HepG2 (cell line): Measurements from ENCODE around the gene PSMG1. TPM values are rescaled to one million over a fixed set of nuclear protein-coding genes. Genes with fewer than 3 reads are reported as not detected.

ENCODE experiments used
- FOSL2 ChIP-seq: sonication (generic); formaldehyde crosslinking; IDR thresholded peaks from 2 replicates; pipeline ENCODE4 v1.4.0; 2020; ENCODE audit warnings: missing genetic modification reagents
- NR2F6 ChIP-seq, 2 experiments: IDR thresholded peaks; 2 replicates each; pipeline ENCODE4 v1.6.1; 2016; ENCODE audit warnings: antibody characterized with exemption in 1 of 2, mild to moderate bottlenecking in 1 of 2
- PPARG ChIP-seq: conservative IDR thresholded peaks from 2 replicates; pipeline ENCODE4 v1.6.1; 2016; ENCODE audit warnings: missing biosample characterization, missing genetic modification reagents
- RAD21 ChIP-seq: fragments of 450-650 bp; formaldehyde crosslinking; IDR thresholded peaks from 2 replicates; pipeline ENCODE4 v1.5.0; 2020; ENCODE audit warnings: mild to moderate bottlenecking
- RXRB ChIP-seq: IDR thresholded peaks from 2 replicates; pipeline ENCODE4 v1.6.1; 2016; ENCODE audit warnings: borderline replicate concordance, missing genetic modification reagents, missing compliant biosample characterization
- SALL1 ChIP-seq: sonication (generic); formaldehyde crosslinking; IDR thresholded peaks from 2 replicates; pipeline ENCODE4 v1.8.0; 2022; ENCODE audit warnings: mild to moderate bottlenecking, missing genetic modification reagents
- SMC3 ChIP-seq: IDR thresholded peaks from 2 replicates; pipeline ENCODE4 v1.6.1; 2011; ENCODE audit warnings: low read length, improper control_type of control experiment
- SMYD3 ChIP-seq: sonication (generic); formaldehyde crosslinking; IDR thresholded peaks from 2 replicates; pipeline ENCODE4 v1.8.1; 2023; ENCODE audit warnings: mild to moderate bottlenecking, missing genetic modification reagents
- YEATS2 ChIP-seq: sonication (generic); formaldehyde crosslinking; IDR thresholded peaks from 2 replicates; pipeline ENCODE4 v1.4.0; 2020; ENCODE audit warnings: missing genetic modification reagents, borderline replicate concordance
- ZNF331 ChIP-seq: sonication (generic); formaldehyde crosslinking; IDR thresholded peaks from 2 replicates; pipeline ENCODE4 v1.4.0; 2020; ENCODE audit warnings: missing genetic modification reagents
- polyA plus RNA-seq, 8 experiments: library from polyadenylated mRNA; depleted of rRNA in 3 of 8; stranded (reverse) in 7 of 8; unstranded in 1 of 8; fragments of >200 nt; fragmentation: Illumina TruSeq in 4 of 8; extraction: Trizol in 4 of 8; gene quantifications; 2 replicates each; pipeline versions ENCODE4 v1.2.1 to v1.2.3, GENCODE V29; 2011 to 2016; ENCODE audit warnings: low read depth in 4 of 8, missing spikeins in 1 of 8, mixed read lengths in 1 of 8; ENCODE audit not compliant: insufficient read depth in 1 of 8
- total RNA-seq, 5 experiments: library from RNA; depleted of rRNA; stranded (reverse); fragments of >200 nt; fragmentation: Illumina TruSeq; extraction: Trizol; gene quantifications; 2 replicates each; pipeline ENCODE4 v1.2.3, GENCODE V29; 2016; ENCODE audit warnings: low read depth in 1 of 5
- TF ChIP-seq, protein P1 (sequence below): fragments of 450-650 bp; IDR thresholded peaks from 2 replicates; pipeline ENCODE4 v1.6.1; 2017
- TF ChIP-seq, protein P2 (sequence below): IDR thresholded peaks from 2 replicates; pipeline ENCODE4 v1.6.1; 2016; ENCODE audit warnings: control low read depth
- TF ChIP-seq, protein P3 (sequence below): sonication (generic); formaldehyde crosslinking; IDR thresholded peaks from 2 replicates; pipeline ENCODE4 v1.4.0; 2020; ENCODE audit warnings: missing genetic modification reagents, mild to moderate bottlenecking, borderline replicate concordance
- TF ChIP-seq, protein P4 (sequence below): IDR thresholded peaks from 2 replicates; pipeline ENCODE4 v1.4.0; 2020; ENCODE audit warnings: mild to moderate bottlenecking, missing genetic modification reagents
- TF ChIP-seq, protein P5 (sequence below): IDR thresholded peaks from 2 replicates; pipeline ENCODE4 v1.6.1; 2016; ENCODE audit warnings: missing genetic modification reagents, missing compliant biosample characterization
- TF ChIP-seq, protein P6 (sequence below): IDR thresholded peaks from 2 replicates; pipeline ENCODE4 v1.6.1; 2016; ENCODE audit warnings: low read depth

The PSMG1 gene
- total and polyA plus RNA-seq, 2 of the 13 experiments (the other 11 are each of a cell fraction or from before 2014, with no cell fraction given), result 63.6 to 173 TPM

DNA sequence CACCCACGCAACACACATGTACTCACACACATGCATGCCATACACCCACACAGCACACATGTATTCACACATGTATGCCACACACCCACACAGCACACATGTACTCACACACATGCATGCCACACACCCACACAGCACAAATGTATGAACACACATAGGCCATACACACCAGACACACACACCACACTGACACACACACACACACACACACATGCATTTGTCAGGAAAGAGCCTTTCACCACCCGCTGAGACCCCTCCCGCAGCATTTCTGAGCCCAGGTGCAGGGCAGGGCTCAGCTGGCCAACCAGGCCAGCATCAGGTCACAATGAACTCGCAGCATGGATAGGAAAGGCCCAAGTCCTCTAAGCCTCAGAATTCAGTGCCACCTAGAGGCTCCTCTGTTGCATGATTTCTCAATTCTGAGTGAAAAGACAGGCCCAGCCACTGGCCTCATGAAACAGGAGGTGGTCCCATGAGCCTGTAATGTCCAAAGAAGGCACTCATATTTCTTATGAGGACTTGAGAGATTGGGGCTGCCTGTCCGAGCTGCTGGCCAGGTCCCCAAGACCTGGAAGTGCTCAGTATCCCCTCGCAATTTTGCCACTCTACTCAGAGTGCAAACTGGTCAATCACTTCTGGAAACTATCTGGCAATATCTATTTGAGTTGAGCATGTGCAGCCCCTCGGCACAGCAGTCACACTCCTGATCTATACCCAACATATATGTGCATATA lies 57.3 kb downstream of the PSMG1 start (continued):
- peak; percentile 59; the same call in 1 of the 2 replicates for TF ChIP-seq RXRB (CRISPR knock-in tag)
- TF ChIP-seq NR2F6 (IDR thresholded peaks at IDR 0.05), result 0 out of 2 replicates have a peak, but pooled peaks have one; percentile 20
- TF ChIP-seq NR2F6 (CRISPR knock-in tag; IDR thresholded peaks at IDR 0.05), result peak; percentile 53; the same call in 1 of the 2 replicates
- peak; percentile 89 for TF ChIP-seq SMC3
- TF ChIP-seq, protein P1, sequence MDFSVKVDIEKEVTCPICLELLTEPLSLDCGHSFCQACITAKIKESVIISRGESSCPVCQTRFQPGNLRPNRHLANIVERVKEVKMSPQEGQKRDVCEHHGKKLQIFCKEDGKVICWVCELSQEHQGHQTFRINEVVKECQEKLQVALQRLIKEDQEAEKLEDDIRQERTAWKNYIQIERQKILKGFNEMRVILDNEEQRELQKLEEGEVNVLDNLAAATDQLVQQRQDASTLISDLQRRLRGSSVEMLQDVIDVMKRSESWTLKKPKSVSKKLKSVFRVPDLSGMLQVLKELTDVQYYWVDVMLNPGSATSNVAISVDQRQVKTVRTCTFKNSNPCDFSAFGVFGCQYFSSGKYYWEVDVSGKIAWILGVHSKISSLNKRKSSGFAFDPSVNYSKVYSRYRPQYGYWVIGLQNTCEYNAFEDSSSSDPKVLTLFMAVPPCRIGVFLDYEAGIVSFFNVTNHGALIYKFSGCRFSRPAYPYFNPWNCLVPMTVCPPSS, result no peak
- peak; percentile 97 for TF ChIP-seq ZNF331 (CRISPR knock-in tag)
- TF ChIP-seq SMYD3 (CRISPR knock-in tag), result no peak
- TF ChIP-seq, protein P2, sequence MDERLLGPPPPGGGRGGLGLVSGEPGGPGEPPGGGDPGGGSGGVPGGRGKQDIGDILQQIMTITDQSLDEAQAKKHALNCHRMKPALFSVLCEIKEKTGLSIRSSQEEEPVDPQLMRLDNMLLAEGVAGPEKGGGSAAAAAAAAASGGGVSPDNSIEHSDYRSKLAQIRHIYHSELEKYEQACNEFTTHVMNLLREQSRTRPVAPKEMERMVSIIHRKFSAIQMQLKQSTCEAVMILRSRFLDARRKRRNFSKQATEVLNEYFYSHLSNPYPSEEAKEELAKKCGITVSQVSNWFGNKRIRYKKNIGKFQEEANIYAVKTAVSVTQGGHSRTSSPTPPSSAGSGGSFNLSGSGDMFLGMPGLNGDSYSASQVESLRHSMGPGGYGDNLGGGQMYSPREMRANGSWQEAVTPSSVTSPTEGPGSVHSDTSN (CRISPR knock-in tag), result no peak
- TF ChIP-seq, protein P3, sequence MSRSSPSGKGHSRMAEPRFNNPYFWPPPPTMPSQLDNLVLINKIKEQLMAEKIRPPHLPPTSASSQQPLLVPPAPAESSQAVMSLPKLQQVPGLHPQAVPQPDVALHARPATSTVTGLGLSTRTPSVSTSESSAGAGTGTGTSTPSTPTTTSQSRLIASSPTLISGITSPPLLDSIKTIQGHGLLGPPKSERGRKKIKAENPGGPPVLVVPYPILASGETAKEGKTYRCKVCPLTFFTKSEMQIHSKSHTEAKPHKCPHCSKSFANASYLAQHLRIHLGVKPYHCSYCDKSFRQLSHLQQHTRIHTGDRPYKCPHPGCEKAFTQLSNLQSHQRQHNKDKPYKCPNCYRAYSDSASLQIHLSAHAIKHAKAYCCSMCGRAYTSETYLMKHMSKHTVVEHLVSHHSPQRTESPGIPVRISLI, result peak; percentile 36; the same call in 1 of the 2 replicates
- peak; percentile 66 for TF ChIP-seq SALL1 (CRISPR knock-in tag)
- TF ChIP-seq, protein P4, sequence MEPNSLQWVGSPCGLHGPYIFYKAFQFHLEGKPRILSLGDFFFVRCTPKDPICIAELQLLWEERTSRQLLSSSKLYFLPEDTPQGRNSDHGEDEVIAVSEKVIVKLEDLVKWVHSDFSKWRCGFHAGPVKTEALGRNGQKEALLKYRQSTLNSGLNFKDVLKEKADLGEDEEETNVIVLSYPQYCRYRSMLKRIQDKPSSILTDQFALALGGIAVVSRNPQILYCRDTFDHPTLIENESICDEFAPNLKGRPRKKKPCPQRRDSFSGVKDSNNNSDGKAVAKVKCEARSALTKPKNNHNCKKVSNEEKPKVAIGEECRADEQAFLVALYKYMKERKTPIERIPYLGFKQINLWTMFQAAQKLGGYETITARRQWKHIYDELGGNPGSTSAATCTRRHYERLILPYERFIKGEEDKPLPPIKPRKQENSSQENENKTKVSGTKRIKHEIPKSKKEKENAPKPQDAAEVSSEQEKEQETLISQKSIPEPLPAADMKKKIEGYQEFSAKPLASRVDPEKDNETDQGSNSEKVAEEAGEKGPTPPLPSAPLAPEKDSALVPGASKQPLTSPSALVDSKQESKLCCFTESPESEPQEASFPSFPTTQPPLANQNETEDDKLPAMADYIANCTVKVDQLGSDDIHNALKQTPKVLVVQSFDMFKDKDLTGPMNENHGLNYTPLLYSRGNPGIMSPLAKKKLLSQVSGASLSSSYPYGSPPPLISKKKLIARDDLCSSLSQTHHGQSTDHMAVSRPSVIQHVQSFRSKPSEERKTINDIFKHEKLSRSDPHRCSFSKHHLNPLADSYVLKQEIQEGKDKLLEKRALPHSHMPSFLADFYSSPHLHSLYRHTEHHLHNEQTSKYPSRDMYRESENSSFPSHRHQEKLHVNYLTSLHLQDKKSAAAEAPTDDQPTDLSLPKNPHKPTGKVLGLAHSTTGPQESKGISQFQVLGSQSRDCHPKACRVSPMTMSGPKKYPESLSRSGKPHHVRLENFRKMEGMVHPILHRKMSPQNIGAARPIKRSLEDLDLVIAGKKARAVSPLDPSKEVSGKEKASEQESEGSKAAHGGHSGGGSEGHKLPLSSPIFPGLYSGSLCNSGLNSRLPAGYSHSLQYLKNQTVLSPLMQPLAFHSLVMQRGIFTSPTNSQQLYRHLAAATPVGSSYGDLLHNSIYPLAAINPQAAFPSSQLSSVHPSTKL (CRISPR knock-in tag), result peak; percentile 48; the same call in 1 of the 2 replicates
- TF ChIP-seq YEATS2 (CRISPR knock-in tag), result peak; percentile 13; the same call in 1 of the 2 replicates
- TF ChIP-seq, protein P5, sequence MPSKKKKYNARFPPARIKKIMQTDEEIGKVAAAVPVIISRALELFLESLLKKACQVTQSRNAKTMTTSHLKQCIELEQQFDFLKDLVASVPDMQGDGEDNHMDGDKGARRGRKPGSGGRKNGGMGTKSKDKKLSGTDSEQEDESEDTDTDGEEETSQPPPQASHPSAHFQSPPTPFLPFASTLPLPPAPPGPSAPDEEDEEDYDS, result peak; percentile 40; the same call in 1 of the 2 replicates
- peak; percentile 79 for TF ChIP-seq RAD21 (CRISPR knock-in tag)
- no peak for TF ChIP-seq FOSL2 (CRISPR knock-in tag)
- TF ChIP-seq PPARG, result 0 out of 2 replicates have a peak, but pooled peaks have one; percentile 28
- TF ChIP-seq, protein P6, sequence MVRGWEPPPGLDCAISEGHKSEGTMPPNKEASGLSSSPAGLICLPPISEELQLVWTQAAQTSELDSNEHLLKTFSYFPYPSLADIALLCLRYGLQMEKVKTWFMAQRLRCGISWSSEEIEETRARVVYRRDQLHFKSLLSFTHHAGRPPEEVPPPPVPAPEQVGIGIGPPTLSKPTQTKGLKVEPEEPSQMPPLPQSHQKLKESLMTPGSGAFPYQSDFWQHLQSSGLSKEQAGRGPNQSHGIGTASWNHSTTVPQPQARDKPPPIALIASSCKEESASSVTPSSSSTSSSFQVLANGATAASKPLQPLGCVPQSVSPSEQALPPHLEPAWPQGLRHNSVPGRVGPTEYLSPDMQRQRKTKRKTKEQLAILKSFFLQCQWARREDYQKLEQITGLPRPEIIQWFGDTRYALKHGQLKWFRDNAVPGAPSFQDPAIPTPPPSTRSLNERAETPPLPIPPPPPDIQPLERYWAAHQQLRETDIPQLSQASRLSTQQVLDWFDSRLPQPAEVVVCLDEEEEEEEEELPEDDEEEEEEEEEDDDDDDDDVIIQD, result 0 out of 2 replicates have a peak, but pooled peaks have one; percentile 31
